ENCODE results near the gene SDR9C7.
"Not testable (repeated sequence)": the region's sequence is repeated elsewhere in the genome, so short reads cannot be mapped to it uniquely, and the experiment has no call there.

The SDR9C7 gene

GRCh38 chr12:56914724-56915123 lies 19.5 kb downstream of the SDR9C7 start:
- no peak for DNase-seq (ENCODE audit: low read depth)

GRCh38 chr12:56914256-56914655 lies 20.0 kb downstream of the SDR9C7 start:
- no peak for DNase-seq (ENCODE audit: low read depth)

- not testable (repeated sequence) for DNase-seq (ENCODE audit: low read depth)
These were observed 24.8 kb downstream of the SDR9C7 start for GRCh38 chr12:56909403-56909802.

- no peak for DNase-seq (ENCODE audit: low read depth)
These were observed 26.1 kb downstream of the SDR9C7 start for GRCh38 chr12:56908136-56908535.

- DNase-seq (ENCODE audit: low read depth) = no peak
These were observed 28.4 kb downstream of the SDR9C7 start for GRCh38 chr12:56905852-56906251.

GRCh38 chr12:56903374-56903773 lies 30.8 kb downstream of the SDR9C7 start:
- DNase-seq (ENCODE audit: low read depth) = no peak

GRCh38 chr12:56901313-56901712 lies 32.9 kb downstream of the SDR9C7 start:
- DNase-seq (ENCODE audit: low read depth) = not testable (repeated sequence)

- no peak for DNase-seq (ENCODE audit: low read depth)
These were observed 33.6 kb downstream of the SDR9C7 start for GRCh38 chr12:56900583-56900982.

- no peak for DNase-seq (ENCODE audit: low read depth)
These were observed 35.3 kb downstream of the SDR9C7 start for GRCh38 chr12:56898938-56899337.

GRCh38 chr12:56897844-56898361 lies 36.3 kb downstream of the SDR9C7 start:
- no peak for DNase-seq (ENCODE audit: low read depth)

GRCh38 chr12:56896082-56896481 lies 38.1 kb downstream of the SDR9C7 start:
- no peak for DNase-seq (ENCODE audit: low read depth)

- no peak for DNase-seq (ENCODE audit: low read depth)
These were observed 39.4 kb downstream of the SDR9C7 start for GRCh38 chr12:56894698-56895368.

- DNase-seq (ENCODE audit: low read depth) = not testable (repeated sequence)
These were observed 42.3 kb downstream of the SDR9C7 start for GRCh38 chr12:56891885-56892284.

GRCh38 chr12:56886319-56886718 lies 47.9 kb downstream of the SDR9C7 start:
- no peak for DNase-seq (ENCODE audit: low read depth)

- no peak for DNase-seq (ENCODE audit: low read depth)
These were observed 48.9 kb downstream of the SDR9C7 start for GRCh38 chr12:56885316-56885715.

GRCh38 chr12:56884421-56884820 lies 49.8 kb downstream of the SDR9C7 start:
- DNase-seq (ENCODE audit: low read depth) = no peak

- DNase-seq (ENCODE audit: low read depth) = not testable (repeated sequence)
These were observed 51.8 kb downstream of the SDR9C7 start for GRCh38 chr12:56882407-56882806.

- no peak for DNase-seq (ENCODE audit: low read depth)
These were observed 53.8 kb downstream of the SDR9C7 start for GRCh38 chr12:56880125-56880992.

- DNase-seq (ENCODE audit: low read depth) = not testable (repeated sequence)
These were observed 54.7 kb downstream of the SDR9C7 start for GRCh38 chr12:56879240-56880124.

- no peak for DNase-seq (ENCODE audit: low read depth)
These were observed 56.2 kb downstream of the SDR9C7 start for GRCh38 chr12:56878010-56878339.

- no peak for DNase-seq (ENCODE audit: low read depth)
These were observed 56.8 kb downstream of the SDR9C7 start for GRCh38 chr12:56877195-56878009.

Measured in fibroblast of gingiva (primary cell).